NCI-H82 (cell line): Measurements from ENCODE around the gene CAPN5.

Source experiments
- DNase-seq: peaks from one replicate; lab custom pipeline; 2025; lab: John Stamatoyannopoulos, UW

The CAPN5 gene

DNA sequence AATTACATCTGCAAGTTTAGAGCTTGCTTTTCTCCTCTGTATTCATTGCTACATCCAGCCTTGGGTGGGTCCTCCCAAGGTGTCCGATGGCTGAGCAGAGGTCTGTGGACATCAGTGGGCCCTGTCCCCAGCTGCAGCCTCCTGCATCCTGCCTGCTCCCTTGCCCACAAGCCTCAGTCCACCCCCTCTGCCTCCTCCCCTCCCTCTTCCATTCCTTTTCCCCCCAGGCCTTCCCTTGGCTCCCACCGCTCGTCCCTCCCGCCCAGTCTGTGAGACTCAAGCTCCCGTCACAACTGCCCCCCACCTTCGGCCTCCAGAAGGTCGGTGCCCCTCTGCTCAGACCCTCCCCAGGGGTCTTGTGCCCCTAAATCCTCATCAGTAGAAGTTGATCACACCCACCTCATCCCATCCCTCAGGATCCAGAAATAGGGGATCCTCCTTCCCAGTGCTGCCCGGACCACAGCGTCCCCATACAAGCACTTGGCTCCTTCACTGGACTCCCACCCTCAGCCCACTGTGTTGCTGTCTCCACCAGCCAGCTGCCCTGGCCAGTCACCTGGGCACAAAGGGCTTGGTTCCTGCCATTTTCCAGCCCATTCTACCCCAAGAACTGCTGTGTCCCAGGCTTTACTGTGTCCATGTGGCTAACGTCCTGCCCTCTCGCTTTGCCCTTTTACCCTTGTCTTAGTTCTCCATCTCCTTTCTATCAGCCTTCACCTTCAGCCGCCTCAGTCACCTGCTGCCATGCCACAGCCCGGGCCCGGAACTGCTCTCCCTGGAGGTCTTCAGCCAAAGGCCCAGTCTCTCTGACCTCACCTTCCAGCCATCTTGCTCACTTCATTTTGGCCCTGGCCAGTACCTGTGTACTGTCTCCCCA is 33.6 kb downstream of the CAPN5 start:
- no peak for DNase-seq

DNA sequence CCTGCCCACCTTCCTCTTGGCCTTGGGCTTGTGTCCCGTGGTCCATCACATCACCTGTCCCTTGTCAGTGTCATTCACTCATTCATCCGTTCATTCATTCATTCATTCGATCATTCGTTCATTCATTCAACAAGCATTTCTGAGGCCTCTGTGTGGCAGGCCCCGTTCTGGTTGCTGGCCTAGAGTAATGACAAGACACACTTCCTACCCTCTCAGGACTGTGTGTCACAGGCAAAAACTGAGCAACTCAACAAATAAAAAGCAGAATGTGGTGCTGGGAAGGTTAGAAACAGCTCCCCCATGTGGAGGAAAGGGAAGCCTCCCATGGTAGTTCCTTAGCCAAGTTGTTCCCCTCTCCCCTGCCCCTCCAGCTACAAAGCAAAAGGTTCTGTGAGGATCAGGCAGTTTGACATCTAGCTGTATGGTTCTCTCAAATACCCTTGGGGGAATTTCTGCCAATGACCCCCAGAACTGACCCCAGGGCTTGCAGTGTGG is 34.3 kb downstream of the CAPN5 start:
- peak; percentile 40 for DNase-seq

DNA sequence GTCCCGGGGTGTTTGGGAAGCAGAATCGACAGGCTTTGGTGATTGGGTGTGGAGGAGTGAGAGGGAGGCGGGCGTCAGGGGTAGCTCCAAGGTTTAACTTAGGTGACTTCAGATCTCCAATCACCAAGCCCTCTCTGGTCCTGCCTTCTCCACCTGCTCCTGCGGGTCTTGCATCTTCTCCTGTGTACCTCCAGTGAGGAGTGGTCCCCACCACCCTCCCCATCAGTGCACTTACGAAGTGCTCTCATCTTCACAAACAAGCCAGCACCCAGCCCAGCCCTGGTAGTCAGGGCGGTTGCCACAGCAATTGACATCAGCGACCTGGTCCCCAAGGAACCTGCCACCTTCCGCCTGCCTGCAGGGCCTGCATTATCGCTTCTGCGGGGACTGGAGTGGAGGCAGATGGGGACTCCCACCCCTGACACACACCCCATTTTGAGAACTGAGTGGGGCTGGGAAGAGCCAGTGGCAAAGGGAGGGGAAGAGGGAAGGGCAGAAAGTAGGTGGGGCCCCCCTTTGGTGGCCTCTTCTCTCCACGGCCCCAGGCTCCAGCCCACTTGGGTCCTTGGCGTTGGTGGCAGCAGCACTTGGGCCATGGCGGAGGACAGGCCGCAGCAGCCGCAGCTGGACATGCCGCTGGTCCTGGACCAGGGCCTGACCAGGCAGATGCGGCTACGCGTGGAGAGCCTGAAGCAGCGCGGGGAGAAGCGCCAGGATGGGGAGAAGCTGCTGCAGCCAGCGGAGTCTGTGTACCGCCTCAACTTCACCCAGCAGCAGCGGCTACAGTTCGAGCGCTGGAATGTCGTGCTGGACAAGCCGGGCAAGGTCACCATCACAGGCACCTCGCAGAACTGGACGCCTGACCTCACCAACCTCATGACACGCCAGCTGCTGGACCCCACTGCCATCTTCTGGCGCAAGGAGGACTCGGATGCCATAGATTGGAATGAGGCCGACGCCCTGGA is 35.8 kb downstream of the CAPN5 start, which contains the start of gene OMP:
TSS of gene OMP (plus strand) at position 595 of the 965 bp plus-strand sequence. CDS start at position 595, 0 bp downstream.
- DNase-seq = no peak

DNA sequence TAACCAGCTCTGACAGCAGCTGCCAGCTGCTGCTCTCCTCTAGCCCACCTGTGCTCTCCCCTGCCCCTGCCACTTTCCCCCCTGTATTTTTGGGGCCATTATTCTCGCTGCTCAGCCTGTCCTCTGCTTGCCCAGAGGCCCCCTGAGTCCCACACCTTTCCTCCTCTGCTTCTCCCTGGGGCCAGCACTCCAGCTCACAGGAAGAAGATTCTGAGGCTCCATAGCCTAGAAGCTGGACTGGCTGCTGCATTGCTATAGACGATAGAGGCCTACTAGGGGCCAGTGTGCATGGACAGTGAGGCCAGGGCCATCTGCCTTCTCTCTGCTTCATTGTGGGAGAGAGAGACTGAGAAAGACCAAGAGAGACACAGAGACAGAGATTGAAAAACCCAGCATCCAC is 36.5 kb downstream of the CAPN5 start:
- DNase-seq = no peak

DNA sequence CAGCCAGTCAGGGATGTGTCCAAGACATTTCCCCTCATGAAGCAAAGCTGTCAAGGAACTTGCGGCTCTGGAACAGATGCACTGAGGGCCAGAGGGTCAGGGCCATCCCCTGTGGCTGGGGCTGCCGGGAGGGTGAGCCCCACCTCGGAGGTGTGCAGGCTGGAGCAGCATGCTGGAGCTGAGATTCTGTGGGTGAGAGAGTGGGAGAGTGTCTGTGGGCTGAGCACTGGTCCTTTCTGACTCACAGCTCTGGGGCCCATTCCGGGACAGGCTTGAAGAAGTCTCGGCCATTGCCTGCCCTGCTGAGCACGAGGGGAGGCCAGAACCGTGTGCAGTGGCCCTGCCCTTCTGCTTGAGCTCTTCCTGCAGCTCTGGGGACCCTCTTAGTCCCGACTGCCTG is 38.0 kb downstream of the CAPN5 start:
- DNase-seq = no peak

DNA sequence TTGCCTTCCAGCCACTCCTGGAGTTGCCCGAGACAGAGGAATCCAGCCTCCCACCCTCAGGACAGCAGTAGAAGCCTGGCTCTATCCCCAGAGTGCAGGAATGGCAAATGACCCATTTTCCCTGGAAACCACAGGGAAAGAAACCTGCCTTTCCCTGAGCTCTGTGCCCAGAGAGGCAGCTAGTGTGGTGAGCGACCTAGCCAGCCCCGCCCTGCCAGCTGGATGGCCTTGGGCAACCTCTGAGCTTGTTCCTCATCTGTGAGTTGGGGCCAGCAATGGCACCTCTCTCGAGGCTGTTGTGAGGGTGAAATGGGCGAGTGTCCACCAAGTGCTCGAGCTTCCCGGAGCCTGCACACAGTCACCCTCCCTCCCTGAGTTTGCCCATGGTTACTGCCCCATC is 39.5 kb downstream of the CAPN5 start:
- no peak for DNase-seq

DNA sequence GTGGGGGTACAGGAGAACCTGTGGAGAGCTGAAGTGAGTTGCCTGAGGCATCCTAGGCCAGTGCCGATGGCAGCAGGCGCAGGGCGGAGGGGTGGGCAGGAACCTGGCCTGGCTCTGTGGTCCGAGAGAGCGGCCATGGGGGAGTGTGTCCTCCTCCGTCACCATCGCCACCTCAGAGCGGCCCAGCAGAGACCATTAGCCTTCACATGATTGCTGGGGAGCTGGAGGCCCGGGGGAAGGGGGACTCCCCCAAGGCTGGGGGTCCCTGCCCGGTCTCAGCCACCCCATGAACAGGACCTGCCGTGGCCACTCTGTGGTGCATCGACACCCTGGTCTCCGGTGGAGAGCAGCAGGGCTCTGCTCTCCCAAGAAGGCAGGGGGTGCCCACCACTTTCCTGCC is 40.0 kb downstream of the CAPN5 start:
- no peak for DNase-seq

DNA sequence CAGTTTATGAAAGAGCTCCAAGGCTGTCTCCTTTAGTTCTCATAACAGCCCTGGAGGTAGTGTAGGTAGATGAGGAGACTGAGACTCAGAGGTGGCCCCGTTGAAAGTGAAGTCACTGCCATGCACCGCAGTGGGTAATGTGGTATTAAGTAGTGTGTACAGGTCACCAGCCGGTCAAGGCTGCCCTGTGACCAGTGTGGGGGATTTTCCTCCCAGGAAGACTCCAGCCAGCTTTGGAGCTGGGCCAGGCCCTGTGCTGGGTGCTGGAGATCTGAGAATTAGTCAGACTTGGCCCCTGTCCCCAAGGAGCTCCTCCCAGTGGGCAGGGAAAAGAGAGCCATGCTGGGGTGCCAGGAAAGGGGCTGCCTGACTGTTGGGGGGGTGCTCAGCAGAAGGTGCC is 41.2 kb downstream of the CAPN5 start:
- no peak for DNase-seq

DNA sequence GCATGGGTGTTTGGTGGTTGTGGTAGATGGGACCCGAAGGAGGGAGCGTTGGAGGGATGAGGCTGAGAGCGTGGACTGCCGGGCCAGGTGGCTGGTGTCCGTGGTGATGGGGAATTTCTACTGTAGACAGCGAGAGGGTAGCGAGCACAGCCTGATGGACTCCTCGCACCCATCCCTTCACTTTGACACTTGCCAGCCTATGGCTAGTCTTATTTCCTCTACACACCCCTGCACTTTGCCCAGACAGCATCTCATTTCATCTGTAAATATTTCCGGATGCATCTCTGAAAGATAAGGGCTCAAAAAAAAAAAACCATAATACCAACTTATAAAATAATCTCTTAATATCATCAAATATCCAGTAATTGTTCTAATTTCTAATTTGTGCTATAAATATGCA is 41.7 kb downstream of the CAPN5 start:
- DNase-seq = no peak

DNA sequence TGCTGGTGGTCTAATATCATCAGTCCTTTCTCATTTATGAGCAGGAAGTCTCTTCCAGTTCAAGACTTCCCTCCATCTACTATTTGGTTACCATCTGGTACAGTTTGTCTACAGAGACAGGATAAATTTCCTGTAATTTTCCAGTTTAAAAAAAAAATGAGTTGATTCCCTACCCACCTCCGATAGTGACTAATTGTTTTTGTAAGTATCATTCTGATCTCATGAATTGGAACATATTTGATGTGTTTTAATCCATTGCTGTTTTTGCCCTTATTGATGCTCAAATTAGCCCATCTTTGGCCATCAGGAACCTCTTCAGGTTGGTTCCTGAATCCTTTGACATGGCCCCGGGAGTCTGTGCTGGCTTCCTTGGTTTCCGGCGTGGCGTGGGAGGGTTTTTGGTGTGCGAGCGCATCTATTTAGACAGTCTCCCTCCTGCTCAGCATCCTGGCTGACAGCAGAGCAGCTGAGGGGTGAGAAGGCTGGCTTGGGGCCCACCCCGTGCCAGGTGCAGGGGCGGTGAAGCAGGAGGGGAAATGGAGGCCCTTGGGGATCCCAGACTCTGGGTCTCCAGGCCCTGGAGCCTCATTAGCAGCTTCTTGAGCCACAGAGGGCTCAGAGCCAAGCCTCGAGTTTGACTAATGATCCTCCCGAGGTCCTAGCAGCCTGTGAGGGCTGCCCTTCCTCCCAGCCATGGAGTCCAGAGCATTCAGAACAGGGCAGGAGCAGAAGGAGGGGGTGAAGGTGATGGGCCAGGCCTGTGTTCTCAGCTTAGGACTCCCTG is 42.7 kb downstream of the CAPN5 start:
- DNase-seq = no peak

DNA sequence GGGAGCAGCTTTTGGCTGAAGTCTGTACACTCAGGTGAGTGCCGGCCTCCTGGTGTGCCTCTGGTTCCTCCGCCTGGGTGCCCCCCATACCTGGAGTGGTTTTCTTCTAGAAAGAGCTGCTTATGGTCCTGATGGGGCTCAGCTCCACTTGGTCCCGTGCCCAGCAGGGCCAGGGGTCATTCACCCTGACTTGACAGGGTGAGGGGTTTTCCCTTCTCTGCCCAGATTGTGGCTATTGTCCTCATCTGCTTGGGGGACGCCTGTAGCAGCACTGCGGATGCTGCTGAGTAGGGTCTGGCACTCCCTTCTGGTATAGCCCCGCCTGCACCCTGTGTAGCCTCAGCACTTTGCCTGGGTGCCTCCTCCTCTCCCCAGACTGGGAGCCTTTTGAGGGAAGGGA is 44.1 kb downstream of the CAPN5 start:
- DNase-seq = no peak

DNA sequence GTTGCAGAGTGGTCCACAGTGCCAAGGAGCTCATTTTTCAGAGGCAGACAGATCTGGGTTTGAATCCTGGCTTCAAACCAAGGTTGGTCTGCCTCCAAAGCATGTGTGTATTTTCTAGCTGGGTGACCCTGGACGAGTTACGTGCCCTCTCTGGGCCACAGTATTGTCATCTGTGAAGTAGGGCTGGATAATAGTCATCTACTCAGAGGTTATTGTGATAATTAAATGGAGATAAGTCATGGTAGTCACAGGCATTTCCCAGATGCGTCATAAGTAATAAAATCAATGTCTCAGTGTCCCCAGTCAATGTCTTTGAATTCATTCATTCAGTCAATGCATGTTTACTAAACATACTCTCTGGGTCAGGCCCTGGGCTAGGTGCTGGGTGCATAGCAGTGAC is 44.5 kb downstream of the CAPN5 start:
- DNase-seq = no peak

DNA sequence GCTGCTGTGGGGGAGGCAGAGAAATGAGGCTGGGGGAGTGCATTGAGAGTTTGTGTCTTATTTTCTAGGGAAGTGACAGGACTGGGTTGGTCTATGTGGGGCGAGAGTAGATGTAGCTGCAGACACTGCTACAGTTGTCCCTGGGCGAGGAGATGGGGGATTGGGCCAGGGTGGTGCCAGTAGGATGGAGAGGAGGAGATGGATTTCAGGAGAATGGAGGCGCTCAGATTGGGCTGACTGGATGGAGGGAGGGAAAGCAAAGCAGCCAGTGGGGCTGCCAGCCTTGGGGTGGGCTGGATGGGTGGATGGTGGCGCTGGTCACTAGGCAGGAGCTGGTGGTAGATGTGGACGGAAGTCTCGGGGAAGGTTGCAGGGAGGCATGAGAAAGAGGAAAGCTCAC is 45.2 kb downstream of the CAPN5 start:
- no peak for DNase-seq

DNA sequence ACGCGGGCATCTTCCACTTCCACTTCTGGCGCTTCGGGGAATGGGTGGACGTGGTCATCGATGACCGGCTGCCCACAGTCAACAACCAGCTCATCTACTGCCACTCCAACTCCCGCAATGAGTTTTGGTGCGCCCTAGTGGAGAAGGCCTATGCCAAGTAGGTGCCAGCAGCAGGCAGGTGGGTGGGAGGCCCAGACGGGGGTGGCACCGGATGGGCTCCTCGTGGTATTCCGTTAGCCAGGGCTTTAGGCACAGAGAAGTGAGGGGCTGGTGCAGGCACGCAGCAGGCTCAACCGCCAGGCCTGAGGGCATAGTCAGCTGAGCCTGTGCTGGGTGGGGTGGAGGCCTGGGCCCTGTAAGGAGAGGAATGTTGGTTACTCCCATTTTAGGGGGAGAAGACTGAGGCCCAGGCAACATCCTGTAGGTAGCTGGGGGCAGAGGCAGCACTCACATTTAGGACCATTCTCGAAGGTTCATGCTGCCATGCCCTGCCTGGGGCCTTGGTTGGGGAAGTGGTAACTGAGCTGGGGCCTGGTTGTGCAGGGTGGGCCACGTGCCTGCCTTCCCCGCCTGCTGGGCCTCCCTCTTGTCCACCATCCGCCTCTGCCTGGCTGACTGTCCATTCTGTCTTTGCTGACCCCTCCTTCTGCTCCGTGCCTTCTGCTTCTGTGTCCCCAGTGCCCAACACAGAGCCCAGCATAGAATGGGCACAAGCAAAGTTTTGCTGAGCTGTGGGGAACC is 46.0 kb downstream of the CAPN5 start:
- DNase-seq = no peak

DNA sequence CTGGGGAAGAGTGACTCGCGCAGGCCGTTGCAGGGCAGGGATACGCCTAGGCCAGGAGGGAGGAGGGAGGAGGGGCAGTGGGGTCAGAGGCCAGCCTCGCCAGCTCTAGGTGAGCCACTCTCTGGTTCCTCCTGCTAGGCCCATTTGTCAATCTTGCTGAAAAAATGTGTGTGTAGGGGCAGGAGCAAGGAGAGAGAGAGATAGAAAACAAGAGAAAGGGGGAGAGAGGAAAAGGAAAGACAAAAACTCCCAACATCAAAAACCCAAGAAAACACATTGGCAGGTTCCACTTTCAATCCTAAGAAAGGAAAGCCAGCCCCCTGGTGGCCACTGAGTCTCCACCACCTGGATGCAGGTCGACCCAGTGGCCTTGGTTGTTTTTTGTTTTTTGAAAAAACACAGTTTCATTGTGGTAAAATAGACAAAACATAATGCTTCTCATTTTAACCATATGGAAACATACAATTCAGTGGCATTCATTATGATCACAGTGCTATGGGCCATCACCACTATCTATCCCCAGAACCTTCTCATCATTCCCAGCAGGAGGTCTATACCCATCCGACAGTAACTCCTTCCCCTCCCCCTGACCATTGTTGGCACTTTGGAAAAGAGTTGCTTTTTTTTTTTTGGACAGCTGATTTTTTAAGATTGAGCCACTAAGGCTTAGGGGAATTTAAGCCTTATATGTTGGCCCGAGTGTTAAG is 46.8 kb downstream of the CAPN5 start:
- DNase-seq = peak; percentile 59

DNA sequence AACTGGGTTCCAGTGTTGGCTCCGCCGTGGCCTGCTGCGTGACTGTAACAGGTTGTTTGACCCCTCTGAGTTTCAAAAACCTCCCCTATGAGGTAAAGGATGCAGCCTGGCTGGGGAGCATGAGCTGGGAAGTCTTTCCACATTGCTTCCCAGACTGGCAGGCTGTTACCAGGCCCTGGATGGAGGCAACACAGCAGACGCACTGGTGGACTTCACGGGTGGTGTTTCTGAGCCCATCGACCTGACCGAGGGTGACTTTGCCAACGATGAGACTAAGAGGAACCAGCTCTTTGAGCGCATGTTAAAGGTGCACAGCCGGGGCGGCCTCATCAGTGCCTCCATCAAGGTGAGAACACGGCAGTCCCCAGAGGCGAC is 47.3 kb downstream of the CAPN5 start:
- DNase-seq = no peak

DNA sequence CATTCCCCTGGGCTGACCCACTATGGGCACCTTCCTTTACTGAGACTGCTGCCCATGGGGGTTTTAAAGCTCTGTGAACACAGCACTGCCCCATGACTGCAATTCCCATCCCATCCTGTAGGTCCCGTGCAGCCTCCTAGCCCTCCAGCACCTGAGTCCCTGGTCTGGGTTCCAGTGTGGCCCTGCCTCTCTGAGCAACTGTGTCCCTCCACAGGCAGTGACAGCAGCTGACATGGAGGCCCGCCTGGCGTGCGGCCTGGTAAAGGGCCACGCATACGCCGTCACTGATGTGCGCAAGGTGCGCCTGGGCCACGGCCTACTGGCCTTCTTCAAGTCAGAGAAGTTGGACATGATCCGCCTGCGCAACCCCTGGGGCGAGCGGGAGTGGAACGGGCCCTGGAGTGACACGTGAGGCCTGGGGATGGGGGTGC is 48.4 kb downstream of the CAPN5 start:
- peak; percentile 30 for DNase-seq

DNA sequence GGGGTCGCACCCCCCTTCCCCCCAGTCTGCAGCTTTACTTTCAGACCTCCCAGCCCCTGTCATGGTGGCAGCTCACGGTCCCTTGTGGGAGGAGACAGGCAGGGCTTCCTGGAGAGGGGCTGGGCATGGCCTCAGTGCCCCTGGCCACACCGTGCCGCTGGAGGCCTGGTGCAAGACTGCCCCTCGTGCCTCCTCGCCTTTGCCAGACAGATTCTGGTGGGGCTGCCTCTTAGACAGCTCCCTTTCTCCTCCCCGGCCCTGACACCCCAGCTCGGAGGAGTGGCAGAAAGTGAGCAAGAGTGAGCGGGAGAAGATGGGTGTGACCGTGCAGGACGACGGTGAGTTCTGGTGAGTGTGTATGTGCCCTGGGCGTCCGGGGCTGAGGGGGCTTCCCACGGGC is 49.2 kb downstream of the CAPN5 start:
- no peak for DNase-seq

DNA sequence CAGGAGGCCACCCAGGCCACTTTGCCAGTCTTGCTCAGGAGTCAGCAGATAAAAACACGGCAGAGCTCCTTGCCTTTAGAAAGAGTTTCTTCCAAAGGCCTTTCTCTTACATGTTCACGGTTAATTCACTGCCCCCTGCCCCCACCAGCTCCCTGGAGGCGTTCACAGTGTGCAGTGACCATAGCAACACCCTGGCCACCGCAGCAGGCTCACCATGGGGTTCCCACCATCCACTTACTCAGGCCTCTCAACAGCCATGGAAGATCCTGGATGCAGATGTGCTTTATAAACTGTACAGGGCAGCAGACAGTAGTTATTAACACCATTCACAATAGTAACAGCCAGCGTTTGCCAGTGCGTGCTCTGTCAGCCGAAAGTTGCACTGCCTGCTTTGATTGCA is 50.7 kb downstream of the CAPN5 start:
- DNase-seq = no peak

DNA sequence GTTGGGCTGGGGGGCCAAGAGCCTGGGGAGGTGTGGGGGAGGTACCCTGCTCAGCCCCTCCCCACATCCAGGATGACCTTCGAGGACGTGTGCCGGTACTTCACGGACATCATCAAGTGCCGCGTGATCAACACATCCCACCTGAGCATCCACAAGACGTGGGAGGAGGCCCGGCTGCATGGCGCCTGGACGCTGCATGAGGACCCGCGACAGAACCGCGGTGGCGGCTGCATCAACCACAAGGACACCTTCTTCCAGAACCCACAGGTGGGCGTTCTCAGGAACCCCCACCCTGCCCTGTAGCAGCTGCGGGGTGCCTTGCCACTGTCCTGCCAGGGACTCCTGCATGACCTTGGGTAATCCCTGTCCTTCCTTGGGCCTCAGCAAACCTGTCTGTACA is 51.3 kb downstream of the CAPN5 start:
- no peak for DNase-seq

DNA sequence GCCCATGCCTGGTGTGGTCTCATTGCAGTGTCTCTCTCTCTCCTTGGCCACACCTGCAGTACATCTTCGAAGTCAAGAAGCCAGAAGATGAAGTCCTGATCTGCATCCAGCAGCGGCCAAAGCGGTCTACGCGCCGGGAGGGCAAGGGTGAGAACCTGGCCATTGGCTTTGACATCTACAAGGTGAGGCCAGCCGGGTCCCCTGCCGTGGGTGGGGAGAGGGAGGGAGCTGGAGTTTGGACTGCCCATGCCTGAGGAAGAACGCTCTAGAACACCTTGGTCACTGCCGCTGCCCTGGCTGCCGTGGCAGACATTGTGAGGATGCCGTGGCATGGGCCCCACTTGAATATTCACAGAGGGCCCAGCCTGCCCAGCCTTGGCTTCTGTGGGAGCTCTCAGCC is 52.2 kb downstream of the CAPN5 start:
- no peak for DNase-seq
